ENCODE measurements around the gene NLRP1.
A peak's percentile ranks its signal among the peaks of the same experiment; 100 is the strongest.

NLRP1 gene

DNA sequence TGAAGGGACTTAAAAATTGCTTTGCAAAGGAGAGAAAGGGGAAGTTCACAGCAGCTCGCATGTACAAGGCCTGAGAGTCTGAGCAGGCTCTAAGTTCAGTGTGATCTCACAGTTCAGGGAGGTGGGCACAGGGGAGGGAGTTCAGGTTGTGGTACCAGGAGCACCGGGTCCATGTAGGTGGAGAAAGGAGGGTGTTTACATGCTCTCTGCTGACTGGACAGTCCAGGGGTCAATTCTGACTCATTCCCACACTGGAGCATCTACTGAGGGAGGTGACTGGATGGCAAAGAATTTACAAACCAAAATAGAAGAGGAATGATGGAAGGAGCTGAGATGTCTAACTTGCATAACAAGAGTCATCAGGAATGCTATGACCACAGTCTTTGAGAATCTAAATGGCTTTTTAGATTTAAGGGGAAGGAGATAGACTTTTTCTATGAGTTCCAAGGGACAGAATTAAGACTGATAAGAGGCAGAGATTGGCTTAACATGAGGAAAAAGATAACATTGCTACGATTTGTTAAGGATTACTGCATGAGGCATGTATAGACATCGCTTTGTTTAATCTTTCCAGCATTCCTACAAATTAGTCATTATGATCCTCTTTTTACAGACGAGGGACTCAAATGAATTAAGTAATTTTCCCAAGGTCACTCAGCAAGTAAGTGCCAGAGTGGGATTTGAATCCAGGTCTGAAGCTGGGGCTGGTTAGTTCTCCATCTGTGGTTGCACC is 68.1 kb downstream of the NLRP1 start:
- DNase-seq (ENCODE audit: low read depth in 2 of 2) = no peak

DNA sequence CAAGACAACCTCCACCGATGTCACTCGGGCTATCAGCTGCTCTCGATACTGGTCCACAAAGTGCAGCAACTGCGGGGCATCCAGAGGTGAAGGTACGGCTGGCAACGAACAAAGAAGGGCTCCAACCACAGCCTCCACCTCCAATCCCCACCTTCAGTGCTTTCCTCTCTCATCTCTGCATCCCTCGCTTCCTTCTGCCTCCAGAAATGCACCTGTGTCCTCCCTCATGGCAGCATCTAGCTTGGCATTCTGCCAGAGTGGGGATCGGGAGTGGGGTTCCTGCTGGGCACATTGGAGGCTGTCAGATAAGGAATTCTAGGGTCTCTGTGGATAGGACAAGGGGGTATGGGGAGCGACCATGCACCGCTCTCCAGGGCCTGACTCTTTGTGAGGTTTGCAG is 69.3 kb downstream of the NLRP1 start:
- DNase-seq (ENCODE audit: low read depth in 2 of 2) = no peak

DNA sequence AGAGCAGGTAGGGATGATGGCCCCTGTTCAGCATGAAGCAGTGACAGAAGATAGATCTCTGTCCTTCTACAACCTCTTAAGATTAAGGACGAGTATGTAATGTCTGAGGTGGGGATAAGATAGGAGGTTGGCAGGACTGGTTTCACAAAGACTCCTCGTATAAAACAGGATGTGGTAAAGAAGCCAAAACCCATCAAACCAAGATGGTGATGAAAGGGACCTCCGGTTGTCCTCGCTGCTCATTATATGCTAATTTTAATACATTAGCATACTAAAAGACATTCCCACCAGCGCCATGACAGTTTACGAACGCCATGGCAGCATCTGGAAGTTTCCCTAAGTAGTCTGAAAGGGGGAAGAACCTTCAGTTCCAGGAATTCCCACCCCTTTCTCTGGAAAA is 70.7 kb downstream of the NLRP1 start:
- DNase-seq (ENCODE audit: low read depth in 2 of 2) = no peak

DNA sequence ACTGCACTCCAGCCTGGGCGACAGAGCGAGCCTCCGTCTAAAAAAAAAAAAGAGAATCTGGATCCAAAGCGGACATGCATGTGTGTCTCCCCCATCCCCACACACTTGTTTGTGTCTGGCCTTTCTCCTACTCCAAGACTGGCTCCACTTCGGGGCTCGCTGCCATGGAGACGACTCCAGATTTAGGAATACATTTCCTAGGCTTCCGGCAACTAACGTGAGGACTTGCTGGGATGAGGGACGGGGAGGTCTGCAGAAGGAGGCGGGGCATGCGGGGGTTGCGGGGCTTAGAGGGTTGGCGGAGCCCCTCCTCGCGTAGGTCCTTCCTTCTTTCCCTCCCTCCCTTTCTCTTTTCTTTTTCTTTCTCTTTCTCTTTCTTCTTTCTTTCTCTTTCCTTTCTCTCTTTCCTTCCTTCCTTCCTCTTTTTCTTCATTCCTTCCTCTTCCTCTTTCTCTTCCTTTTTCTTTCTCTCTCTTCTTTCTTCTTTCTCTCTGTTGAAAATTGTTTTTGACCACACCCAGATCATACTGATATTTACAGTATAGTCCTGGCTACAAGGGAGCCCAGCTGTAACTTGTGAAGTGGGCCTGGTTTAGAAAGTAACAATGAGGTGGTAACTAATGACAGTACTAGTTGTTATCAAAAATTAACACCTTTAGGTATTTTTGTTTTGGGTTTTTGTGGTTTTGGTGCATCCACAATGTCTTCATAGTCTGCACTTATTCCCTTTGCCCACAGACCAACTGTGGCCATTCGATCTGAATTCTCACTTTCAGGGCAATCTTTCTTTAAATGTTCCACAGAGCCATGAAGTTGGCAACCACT is 72.7 kb downstream of the NLRP1 start:
- DNase-seq (ENCODE audit: low read depth in 2 of 2) = no peak

DNA sequence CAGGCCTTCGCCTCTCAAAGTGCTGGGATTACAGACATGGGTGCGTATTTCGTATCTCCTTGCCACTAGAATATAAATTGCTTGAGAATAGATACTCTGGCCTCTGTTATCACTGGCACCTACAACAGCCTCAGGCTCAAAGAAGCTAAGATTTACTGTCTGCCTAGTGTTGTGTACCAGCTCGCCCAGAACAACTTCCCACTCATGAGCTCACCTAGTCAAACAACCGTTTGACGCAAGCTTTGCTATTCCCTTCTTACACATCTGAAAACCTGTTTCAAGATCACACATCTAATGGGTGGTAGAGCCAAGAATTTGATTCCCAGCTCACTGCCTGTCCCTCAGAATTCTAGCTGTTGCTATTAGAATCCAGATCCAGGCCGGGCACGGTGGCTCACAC is 73.5 kb downstream of the NLRP1 start:
- no peak for DNase-seq (ENCODE audit: low read depth in 2 of 2)

- DNase-seq (ENCODE audit: low read depth in 2 of 2) = no peak
These were observed 74.8 kb downstream of the NLRP1 start for GRCh38 chr17:5509482-5509881.

DNA sequence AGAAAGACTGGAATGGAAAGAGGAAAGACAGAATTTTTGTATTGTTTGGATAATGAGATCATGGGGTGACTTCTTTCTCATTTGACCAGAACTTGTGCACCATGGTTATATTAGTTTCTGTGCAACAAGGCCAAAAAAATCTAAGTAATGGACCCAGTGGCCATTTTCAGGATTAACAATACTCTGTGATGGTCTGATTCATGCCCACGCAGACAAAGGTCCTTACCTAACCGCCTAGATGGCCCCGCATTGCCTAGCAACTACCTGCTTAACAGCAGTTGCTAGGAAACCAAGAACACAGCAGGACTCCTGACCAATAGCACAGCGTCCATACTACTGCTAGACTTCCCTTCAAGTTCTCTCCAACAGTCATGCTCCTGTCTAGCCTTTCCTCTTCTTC is 75.5 kb downstream of the NLRP1 start:
- DNase-seq (ENCODE audit: low read depth in 2 of 2) = no peak

- no peak for DNase-seq (ENCODE audit: low read depth in 2 of 2)
These were observed 78.0 kb downstream of the NLRP1 start for GRCh38 chr17:5506307-5506706.

DNA sequence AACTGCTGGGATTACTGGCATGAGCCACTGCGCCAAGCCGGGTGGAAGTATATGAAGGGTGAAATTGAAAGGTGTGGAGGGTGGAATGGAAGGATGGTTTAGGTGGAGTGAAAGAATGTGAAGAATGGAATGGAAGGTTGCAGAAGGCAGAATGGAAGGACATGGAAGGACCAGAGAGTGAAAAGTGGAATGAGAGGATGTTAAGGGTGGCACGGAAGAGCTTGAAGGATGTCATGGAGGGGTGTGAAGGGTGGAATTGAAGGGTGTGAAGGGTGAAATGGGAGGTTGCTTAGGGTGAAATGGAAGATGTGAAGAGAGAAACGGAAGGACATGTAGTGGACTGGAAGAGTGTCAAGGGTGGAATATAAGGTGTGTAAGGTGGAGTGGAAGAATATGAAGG is 81.8 kb downstream of the NLRP1 start:
- DNase-seq (ENCODE audit: low read depth in 2 of 2) = no peak

- DNase-seq (ENCODE audit: low read depth in 2 of 2) = no peak
These were observed 82.6 kb downstream of the NLRP1 start for GRCh38 chr17:5501685-5502084.

GRCh38 chr17:5500589-5501391 is 83.5 kb downstream of the NLRP1 start:
- DNase-seq (ENCODE audit: low read depth in 2 of 2) = peak; percentile 36

DNA sequence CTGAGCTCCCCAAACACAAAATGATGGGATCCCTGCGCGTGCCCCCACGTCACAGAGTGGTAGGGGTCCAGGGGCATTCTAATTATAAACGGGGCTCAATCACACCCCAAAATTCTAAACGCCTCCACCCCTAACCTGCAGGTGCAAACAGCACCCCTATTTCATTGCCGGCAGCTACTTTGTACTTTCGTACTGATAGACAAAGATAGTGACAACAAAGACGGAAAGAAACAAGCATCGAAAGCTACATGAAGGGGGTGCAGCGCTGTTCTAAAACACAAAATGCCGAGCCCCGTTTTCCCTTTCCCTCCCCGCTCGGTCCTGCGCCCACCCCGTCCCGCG is 84.1 kb downstream of the NLRP1 start:
- no peak for DNase-seq (ENCODE audit: low read depth in 2 of 2)

- no peak for DNase-seq (ENCODE audit: low read depth in 2 of 2)
These were observed 84.7 kb downstream of the NLRP1 start for GRCh38 chr17:5499476-5500231.

- DNase-seq (ENCODE audit: low read depth in 2 of 2) = no peak
These were observed 91.3 kb downstream of the NLRP1 start for GRCh38 chr17:5492970-5493369.

DNA sequence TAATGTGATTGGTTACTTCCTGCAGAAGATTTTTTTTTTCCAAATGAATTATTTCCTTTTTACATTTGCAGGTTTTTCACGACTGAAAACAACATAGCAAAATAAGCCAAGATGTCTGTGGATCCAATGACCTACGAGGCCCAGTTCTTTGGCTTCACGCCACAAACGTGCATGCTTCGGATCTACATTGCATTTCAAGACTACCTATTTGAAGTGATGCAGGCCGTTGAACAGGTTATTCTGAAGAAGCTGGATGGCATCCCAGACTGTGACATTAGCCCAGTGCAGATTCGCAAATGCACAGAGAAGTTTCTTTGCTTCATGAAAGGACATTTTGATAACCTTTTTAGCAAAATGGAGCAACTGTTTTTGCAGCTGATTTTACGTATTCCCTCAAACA is 95.6 kb downstream of the NLRP1 start:
- no peak for DNase-seq (ENCODE audit: low read depth in 2 of 2)

DNA sequence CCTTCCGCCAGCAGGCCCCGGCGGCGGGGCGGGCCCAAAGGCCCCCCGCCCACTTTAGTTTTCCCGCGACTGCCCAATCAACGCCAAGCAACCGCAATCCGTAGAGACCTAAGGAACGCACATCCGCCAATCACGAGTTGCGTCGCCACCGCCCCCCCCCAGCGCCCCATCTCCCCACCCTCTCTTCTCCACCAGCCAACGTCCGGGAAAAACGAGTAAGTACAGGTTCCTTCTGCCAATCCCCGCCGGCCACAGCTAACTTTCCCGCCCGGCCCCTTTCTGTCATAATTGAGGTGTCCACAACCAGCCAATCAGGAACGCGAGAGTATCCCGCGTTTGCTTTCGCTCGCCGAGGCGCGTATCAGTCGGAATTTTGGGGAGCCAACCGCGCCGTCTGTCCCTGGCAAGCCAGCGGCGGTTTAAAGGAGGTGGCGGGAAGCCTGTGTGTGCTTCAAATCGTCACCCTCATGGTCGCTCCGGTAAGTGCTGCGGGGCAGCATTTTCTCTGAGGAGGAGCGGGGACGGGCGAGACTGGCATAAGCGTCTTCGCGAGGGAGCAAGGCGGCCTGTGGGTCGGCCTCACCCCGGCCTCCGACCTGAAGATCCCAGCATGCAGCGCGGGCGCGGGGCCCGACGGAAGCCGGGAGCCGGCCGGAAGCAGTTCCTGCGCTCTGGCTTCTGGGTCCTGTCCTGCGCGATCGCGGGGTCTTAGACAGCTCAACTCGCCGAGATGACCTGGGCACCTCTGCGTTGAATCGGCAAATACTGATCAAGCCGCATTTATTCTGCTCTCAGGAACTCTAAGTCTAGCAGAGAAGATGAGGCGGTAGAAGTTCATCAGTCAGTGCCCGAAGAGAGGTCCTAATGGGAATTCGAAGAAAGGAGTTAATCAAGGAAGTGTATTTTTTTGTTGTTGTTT is 97.8 kb downstream of the NLRP1 start, which contains the start of gene MIS12:
TSS of gene MIS12 (plus strand) at position 361 of the 919 bp plus-strand sequence. CDS start 2,297 bp downstream, outside the sequence.
- peak; percentile 88 to 97 for DNase-seq (ENCODE audit: low read depth in 2 of 2)

DNA sequence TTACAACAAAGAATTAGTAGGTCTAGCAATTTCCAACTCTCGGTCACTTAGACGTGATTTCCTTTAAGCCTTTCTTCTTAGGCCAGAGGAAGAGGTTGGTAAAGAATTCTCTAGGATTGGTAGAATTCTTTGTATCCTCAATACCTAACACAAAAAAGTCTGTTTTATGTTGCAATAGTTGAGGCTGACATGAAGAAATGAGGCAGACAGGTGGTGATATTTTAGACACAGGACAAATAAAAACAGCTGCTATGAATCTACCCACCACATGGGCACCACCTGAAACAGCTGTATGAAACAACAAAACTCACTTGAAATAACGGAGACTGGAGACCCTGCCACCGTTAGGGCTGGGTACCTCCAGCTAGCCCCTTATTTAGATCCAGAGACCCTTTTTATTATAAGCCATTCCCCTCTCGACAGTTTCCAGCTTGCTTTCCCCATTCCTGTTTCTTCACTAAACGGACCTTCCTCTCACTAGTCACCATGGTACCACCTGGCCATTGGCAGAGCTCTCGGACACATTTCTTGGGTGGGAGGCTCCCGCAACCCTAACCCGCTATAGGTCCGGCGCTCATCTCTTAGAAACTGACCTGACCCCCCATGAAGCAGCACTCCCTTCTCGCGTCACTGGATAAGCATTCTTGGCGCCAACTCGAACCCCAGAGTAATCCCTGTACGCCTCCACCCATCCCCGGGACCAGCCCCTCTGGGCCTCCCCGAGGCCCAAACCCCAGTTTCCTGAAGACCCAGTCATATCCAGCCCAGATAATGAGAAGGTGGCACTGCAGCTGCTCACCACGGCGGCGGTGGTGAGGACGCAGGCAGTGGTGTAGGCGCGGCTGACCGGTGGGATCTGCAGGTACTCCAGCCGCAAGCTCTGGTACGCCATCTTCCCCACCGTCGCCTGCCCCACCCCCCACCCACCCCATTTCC is 98.8 kb downstream of the NLRP1 start, which contains the start of gene DERL2:
TSS of gene DERL2 (minus strand) at position 909 of the 936 bp plus-strand sequence. CDS start at position 892, 17 bp downstream.
- no peak for DNase-seq (ENCODE audit: low read depth in 2 of 2)

- DNase-seq (ENCODE audit: low read depth in 2 of 2) = no peak
These were observed 102.9 kb downstream of the NLRP1 start for GRCh38 chr17:5481451-5481850.

GRCh38 chr17:5480962-5481361 is 103.3 kb downstream of the NLRP1 start:
- no peak for DNase-seq (ENCODE audit: low read depth in 2 of 2)

Measured in stimulated activated CD4-positive, alpha-beta T cell treated with anti-CD3 and anti-CD28 coated beads, Interleukin-1b, Interleukin-23, amount 100 ng/mL, for 1 hour (primary cell).